ENCODE measurements around the gene NDUFV1. TPM values are rescaled to one million over a fixed set of nuclear protein-coding genes. Genes with fewer than 3 reads are reported as not detected.
A peak's percentile ranks its signal among the peaks of the same experiment; 100 is the strongest.
"Not testable (repeated sequence)": the region's sequence is repeated elsewhere in the genome, so short reads cannot be mapped to it uniquely, and the experiment has no call there.

NDUFV1 gene
- total RNA-seq, 1 experiment from 2014 or later = 153 TPM

DNA sequence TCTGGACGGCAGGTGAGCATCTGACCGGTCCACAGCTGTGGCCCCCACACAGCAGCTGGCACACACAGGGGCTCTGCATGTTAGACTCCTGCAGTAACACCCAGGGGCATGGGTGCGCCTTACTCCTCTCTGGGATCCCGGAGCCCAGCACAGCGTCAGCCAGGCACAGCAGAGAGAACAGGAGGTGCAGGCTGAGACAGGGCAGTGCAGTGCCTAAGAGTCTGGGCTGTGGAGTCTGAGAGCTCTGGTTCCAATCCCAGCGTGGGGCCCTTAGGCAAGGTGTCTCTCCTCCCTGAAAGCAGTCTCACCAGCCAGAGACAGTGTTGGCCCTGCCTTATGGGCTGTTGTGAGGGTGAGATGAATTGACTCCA lies 20.7 kb downstream of the NDUFV1 start:
- no peak for DNase-seq (ENCODE audit: low read depth)

DNA sequence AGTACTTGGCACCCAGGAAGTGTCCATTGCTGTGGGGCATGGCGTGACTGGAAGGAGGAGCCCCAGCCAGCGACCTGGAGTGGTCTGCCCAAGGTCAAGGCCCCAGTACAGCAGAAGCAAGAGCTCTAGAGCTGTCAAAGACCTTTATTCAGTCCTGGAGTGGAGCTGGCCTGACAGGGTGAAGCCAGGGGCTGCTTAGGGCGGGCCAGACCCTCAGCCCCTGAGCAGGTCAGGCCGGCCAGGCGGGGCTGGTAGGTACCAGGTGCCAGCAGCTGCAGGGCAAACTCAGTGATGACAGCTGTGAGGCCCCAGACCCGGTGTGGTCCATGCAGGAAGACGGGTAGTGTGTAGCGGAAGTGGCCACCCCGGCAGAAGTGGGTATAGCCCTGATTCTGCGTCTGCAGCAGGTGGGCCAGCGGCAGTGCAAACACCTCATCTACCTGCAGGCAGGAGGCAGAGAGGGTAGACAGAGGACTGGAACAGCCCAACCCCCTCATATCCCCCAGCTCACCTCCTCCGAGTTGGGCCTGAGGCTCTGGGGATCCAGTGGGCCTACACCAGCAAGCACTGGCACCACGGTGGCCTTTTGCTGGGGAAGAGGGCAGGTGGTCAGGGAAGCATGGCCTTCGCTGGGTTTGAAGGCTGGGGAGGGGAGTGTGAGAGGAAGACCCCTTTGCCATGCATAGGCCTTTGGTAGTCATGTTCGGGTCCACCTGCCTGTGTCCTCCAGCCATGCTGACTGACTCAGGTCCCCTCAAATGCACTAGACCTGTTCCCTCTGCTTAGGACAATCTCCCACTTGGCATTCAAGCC lies 21.3 kb downstream of the NDUFV1 start:
- no peak for DNase-seq (ENCODE audit: low read depth)

DNA sequence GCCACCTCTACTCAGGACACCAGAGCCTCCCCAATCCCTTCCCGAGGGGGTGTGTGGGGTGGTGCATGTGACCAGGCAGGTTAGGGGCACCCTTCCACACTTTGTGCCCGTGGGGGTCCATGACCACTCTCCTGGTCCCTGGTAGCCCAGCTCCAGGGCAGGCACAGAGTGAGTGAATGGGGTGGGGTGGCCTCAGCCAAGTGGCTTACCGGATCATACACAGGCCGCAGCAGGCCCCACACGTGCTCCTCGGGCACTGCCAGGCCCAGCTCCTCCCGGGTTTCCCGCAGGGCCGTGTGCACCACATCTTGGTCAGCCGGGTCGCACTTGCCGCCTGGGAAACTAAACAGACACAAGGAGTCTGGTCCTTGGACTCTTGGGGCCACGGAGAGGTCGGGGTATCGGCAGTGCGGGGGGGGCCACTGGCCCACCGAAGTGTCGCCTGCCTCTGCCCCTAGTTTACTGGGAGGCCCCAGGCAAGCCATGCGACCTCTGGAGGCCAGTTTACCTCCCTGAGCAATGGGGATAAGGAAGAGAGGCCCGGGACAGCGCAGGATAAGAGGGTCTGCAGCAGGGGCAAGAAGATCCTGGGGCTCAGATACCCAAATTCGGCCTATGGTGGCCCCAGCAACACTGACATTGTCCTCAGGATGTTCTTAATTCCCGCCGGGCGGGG lies 22.1 kb downstream of the NDUFV1 start:
- no peak for DNase-seq (ENCODE audit: low read depth)

DNA sequence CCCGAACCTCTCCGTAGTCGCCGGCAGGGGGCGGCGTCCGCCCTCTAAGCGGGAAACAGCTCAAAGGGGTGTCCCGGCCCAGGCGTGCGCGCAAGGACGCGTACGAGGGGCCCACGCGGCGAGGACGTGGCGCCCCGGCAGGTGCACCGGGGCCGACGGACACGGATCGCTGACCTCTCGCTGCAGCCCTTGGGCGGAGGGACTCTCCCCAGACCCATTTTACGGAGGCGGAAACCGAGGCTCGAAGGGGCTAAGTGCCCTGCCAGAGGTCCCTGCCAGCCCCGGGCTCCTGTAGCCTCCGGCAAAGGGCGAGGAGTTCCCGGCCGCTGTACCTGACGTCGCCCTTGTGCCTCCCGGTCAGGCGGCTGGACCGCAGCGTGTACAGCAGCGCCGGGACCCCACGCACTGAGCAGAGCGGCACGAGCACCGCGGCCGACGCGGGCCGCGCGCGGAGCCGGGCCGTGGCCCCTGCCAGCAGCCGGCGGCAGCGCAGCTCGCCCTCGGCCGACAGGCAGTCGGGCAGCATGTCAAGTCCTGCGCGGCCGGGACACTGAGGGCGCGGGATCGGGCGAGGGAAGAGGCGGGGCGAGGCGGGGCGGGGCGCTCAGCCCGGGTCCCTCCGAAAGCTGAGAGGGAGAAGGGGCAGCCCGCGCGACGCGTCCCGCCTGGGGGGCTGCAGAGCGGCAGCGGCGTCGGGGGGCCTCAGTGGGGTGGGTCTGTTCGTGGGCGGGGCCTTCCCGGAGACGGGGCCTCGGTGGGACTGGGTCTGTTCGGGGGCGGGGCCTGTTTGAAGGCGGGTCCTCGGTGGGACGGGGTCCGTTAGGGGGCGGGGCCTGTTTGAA lies 22.9 kb downstream of the NDUFV1 start, which contains the start of gene NUDT8:
TSS of gene NUDT8 (minus strand) at position 552 of the 842 bp plus-strand sequence. CDS start at position 526, 26 bp downstream.
- peak; percentile 76 for DNase-seq (ENCODE audit: low read depth)

DNA sequence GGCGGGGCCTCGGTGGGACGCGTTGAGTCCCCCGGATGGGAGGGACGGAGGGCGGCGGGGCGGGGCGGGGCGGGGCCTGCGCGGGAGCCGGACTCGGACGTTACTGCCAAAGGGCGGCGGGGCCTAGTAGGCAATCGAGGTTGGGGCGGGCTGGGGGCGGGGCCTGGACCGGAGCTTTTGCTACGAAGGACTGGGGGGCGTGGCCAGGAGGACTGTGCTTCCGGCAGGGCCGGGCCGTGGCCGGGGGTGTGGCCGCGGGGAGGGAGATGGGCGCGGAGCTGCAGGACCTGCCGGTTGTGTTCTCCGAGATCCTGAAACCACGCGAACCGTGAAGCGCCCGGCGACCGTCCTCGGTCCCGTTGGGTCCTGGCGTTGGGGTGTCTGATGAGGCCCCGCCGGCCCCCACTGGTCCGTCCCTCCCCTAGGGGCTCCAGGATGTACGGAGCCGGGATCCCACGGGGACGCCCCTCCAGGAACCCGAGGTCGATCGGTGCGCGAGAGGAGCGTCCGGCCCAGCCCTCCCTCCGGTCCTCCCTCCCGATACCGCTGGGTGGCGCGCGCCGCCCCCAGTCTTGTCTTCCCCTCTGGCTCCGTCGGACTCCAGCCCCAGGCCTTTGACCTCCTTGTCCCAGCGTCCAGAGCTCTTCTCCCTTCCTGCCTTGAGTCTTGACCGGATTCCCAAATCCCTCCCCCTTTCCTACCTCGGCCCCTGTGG lies 23.6 kb downstream of the NDUFV1 start:
- DNase-seq (ENCODE audit: low read depth) = peak; percentile 95

DNA sequence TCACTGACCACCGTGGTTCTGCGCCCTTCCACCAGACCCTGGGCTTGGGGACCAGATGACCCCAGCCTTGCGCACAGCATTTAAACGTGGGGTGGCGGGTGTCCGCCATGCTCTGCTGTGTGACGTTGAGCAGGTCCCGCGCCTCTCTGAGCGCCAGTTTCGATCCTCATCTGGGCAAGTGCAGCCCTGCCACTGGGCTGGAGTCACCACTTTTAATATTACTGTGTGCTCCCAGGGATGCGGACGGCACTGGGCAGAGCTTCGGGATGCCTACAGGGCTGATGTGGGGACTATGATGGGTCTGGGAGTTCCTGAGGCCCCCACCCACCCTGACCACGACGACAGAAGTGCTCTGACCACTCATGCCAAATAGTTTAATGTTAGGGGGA lies 24.2 kb downstream of the NDUFV1 start:
- DNase-seq (ENCODE audit: low read depth) = no peak

DNA sequence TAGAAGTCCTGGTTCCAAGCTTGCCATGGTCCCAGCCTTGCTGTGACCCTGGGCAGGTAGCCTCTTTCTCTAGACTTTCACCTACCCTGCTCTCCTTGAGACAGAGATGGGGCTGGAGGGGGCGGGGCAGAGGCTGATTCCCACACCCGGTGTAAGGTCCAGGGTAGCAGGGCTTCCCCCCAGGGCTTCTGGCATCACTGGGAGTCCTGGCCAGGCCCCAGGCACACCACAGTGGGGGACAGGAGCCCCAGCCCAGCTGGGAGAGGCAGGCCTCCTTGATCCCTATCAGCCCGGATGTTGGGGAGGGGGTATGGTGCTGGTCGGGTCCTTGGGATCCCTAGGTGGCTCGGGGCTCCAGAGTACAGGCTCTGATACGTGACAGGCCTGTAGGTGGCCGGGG lies 24.7 kb downstream of the NDUFV1 start:
- DNase-seq (ENCODE audit: low read depth) = no peak

DNA sequence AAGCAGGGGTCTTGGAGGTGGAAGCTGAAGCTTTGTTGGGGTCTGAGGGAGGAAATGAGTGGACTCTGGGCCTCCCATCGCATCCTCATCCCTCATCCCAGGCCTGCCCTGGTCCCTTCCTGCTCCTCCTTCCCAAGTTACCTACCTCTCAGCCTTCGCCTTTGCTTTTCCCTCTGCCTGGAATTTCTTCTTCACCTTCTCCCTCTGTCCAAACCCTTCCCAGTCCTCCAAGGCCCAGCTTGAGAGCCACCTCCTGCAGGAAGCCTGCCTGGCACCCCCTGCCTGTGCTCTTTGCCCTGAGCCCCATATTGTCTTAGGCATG lies 25.1 kb downstream of the NDUFV1 start:
- DNase-seq (ENCODE audit: low read depth) = no peak

DNA sequence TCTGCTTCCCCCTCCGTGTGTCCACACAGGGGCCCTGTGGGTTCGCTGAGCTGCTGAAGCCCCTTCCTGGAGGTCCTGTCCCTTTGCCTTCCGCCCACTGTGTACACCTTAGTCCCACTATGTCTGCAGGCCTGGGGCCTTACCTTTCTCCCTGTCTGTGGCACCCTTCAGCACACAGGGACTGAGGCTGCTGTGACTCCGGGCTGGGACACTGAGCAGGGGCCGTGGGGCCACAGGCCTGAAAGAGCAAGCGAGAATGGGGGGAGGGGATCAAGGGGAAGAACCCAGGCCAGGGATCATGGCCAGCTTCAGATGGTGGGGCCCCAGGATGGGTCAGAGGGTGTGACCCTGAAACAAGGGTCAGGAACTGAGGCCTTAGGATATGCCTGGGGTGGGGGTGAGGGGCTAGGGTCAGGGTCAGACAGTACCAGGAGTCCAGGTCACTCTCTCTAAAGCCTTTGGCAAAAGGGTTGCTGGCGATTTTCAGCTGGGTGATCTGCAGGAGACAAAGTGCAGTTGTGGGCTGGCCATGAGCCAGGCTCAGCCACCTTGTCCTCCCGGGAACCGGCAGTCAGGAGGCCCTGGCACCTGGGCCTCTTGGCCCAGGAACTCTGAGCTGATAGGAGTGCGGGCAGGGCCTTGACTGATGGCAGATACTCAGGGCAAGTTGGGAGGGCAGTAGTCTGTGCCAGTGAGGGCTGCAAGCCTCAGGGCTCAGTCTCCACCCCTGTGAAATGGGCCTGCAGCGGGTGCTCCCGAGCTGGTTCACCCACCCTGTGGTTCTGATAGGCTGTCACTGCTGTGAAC lies 25.6 kb downstream of the NDUFV1 start:
- DNase-seq (ENCODE audit: low read depth) = no peak

DNA sequence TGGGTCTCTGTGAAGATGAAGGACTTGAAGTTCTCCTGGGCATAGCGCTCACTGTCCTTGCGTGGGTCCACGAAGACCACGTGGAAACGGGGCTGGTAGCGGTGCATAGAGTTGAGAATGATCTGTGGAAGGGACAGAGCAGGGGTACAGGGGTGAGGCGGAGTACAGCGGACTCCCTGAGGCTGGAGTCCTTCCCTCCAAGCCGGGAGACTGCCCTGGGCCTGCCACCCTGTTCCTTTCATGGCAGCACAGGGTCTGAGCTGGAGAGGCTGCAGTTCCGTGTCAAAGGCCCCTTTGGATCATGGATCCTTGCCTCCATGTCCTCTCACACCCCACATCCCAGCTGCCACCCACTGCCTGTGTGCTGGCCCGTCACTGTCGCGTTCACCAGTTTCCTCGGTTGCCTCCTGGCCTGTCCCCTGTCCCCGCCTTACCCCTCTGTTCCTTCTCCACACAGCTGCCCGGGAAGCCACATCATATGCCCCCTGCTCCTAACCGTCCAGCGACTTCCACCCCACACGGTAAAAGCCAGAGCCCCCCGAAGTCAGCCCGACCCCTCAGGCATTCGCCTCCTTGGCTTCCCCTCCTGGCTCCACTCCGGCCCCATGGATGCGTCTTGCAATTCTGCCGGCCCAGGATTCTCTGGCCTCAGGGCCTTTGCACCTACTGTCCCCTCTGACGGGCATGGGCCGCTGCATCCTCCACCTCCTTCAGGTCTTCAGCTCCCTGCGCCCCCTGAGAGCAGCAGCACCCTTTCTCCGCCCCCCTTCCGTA lies 26.4 kb downstream of the NDUFV1 start:
- no peak for DNase-seq (ENCODE audit: low read depth)

DNA sequence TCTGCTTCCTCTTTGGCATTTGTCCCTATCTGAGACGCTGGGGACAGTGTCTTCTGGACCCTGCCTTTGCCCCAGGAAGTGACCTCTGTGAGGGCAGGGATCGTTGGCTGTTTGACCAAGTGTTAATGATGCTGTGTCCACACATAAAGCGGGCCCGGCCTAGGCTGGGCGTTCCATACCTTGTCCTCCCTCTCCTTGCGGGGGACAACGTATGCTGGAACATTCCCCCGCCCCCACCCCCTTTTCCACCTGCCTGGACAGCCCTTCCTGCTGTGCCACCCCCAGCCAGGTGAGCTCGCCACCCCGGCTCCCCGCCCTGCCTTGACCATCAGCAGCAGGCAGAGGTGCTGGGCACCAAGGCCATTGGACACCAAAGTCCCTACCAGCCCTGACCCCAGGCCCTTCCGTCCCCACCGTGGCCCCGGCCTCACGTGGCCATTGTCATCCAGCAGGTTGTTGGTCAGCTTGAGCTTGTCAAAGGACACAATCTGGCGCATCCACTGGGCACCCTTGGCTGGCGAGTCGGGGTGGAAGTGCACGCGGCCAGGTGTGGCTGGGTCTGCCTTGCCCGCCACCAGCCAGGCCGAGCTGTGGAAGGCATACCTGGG lies 27.1 kb downstream of the NDUFV1 start:
- DNase-seq (ENCODE audit: low read depth) = no peak

DNA sequence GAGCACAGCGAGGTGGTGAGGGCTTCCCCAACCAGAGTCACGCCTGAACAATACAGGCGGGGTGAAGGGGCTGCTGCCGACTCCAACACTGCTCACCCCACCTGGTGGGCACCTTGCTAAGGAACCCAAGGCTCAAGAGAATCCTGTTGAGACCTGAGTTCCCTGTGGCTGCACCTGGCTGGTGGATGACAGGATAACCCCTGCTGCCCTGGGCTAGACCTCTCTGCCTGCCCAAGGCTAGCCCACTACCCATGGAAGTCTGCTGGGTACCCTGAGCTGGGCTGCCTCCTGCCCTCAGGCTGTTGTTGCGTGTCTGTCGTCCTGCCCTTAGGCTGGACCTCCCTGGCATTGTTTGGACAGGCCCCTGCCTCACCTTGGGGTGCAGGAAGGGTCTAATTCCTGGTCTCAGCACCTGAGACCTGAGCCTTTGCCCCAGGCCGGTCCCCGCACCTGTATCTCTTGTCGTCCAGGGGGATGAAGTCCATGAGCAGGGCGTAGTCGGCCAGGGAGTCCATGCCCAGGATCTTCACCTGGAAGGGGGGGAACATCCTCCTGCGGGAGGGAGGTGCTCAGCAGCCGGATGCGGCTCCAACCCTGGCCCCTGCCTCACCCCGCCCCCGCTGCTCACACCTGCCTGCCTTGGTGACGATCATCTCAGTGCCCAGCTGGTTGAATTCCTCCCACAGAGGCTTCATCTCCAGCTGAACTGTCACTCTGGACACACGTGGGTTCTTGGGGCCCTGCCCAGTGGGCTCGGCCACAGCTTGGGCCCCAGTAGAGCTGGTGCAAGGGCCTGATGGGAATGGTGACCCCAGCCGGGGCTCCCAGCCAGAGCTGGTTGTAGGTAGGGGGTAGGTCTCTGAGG lies 27.9 kb downstream of the NDUFV1 start:
- DNase-seq (ENCODE audit: low read depth) = no peak

DNA sequence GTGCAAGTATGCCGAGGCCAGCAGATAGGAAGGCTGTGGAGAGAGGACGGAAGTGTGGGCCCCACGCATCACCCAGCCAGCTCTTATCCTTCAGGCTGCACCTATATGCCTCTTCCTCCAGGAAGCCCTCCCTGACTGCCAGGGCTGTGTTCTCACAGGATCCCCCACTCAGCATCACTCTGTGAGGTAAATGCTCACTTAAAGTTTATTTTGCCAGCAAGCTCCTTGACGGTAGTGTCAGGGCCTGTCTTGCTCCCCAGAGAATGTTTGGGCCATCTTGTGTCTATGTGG lies 28.4 kb downstream of the NDUFV1 start:
- DNase-seq (ENCODE audit: low read depth) = no peak

DNA sequence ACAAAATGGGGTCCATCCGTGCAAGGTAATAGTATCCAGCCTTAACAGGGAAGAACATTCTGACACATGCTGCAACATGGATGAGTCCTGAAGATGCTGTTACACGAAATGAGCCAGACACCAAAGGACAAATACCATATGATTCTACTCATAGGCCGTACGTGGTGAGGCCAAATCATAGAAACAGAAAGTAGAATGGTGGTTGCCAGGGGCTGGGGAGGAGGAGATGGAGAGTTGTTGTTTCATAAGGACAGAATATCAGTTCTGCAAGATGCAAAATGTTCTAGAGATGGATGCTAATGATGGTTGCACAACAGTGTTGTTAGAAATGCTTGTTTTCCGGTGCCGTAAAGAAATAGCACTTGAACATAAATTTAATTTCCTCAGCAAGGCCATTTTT lies 30.2 kb downstream of the NDUFV1 start:
- DNase-seq (ENCODE audit: low read depth) = no peak

DNA sequence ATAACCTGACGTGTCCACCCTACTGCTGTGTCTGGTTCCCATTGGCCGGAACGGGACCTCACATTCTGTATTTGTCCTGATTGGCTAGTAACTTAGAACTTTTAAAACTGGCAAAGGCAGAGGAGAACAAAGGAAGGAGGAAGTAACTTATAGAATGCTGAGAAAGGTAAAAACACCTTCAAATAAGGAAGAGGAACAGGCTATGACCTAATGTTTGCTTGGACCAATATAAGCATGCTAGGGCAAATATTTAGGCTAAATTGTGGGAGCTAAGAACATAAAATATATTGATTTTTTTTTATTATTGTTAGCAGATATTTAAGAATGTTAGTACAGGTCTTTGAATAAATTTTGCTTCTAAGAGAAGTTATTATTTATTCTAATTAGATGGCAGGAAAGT lies 30.7 kb downstream of the NDUFV1 start:
- not testable (repeated sequence) for DNase-seq (ENCODE audit: low read depth)

DNA sequence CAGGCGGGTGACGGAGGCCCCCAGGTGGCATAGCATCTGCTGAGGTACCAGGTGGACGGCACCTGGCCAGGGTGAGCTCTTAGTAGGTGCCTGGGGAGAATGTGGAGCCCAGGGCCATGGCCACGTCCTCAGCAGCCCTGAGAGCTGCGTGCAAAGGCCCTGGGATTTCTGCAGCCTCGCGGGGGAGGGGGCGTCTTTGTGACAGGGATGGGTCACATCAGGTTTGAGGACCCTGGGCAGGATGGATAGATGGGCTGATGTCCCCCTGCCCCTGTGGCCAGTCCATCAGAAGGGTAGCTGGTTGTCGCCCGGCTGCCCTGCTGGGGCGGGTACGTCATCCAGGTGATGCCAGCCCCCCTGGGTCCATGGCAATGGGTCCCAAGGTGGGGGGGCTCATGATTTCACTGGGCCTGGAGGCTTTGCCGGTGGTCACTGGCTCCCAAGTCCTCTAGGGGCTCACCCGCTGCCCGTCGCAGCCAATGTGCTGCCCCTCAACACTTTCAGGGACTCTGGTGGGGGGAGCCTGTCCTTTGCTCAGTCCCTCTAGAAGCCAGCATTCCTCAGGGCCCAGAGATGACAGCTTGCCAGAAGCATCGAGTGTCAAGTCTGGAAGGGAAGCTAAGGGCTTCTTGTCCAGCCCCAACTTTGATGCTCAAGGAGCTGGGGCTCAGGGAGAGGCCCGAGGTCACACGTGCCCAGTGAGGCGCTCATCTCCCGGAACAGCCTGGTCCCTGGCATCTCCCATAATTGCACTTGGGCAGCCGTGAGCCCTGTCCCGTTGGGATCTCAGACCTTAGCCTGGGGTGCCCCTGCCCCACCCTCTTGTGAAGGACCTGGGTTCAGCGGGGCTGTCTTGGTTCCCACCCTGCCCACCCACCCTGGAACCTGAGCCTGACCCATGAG lies 32.0 kb downstream of the NDUFV1 start:
- DNase-seq (ENCODE audit: low read depth) = no peak

DNA sequence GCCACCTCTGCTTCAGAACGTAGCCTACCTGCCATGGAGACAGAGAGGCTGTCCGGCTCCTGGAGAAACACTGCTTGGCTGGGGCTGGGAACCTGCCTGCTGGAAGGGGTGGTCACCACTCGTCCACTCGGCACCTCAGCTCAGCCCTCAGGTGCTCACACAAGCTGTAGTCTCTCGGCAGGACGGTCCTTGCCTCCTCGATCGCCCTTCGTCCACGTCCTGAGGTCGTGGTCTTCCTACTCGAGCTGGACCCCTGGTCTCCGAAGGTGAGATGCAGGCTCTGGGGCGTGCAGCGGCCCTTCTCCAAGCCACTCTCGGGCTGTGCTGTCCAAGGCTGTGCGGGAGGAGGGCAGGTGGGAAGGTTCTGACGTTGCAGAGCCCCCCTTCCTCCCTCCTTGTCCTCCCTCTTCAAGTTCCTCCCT lies 32.7 kb downstream of the NDUFV1 start, which contains the start of gene TBX10:
TSS of gene TBX10 (minus strand) at position 326 of the 422 bp plus-strand sequence. CDS start at position 35, 291 bp downstream.
- no peak for DNase-seq (ENCODE audit: low read depth)
